GM12875 (cell line): Measurements from ENCODE around the gene HNRNPLL.

Experiments used
- H3K4me3 ChIP-seq: one replicate; pipeline ENCODE4 v1.5.1; 2011; ENCODE audit warnings: low read depth, low read length, control low read depth
- TF ChIP-seq, protein P1 (sequence below): IDR thresholded peaks from 2 replicates; pipeline ENCODE4 v1.5.1; 2011; ENCODE audit warnings: low read depth, mild to moderate bottlenecking, control low read depth, inconsistent platforms, low read length, moderate library complexity, borderline replicate concordance; ENCODE audit not compliant: insufficient read depth

HNRNPLL gene

GRCh38 chr2:38552259-38552658 lies 50.5 kb downstream of the HNRNPLL start:
- TF ChIP-seq, protein P1, sequence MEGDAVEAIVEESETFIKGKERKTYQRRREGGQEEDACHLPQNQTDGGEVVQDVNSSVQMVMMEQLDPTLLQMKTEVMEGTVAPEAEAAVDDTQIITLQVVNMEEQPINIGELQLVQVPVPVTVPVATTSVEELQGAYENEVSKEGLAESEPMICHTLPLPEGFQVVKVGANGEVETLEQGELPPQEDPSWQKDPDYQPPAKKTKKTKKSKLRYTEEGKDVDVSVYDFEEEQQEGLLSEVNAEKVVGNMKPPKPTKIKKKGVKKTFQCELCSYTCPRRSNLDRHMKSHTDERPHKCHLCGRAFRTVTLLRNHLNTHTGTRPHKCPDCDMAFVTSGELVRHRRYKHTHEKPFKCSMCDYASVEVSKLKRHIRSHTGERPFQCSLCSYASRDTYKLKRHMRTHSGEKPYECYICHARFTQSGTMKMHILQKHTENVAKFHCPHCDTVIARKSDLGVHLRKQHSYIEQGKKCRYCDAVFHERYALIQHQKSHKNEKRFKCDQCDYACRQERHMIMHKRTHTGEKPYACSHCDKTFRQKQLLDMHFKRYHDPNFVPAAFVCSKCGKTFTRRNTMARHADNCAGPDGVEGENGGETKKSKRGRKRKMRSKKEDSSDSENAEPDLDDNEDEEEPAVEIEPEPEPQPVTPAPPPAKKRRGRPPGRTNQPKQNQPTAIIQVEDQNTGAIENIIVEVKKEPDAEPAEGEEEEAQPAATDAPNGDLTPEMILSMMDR = no peak
- no peak overlapping the region for H3K4me3 ChIP-seq

DNA sequence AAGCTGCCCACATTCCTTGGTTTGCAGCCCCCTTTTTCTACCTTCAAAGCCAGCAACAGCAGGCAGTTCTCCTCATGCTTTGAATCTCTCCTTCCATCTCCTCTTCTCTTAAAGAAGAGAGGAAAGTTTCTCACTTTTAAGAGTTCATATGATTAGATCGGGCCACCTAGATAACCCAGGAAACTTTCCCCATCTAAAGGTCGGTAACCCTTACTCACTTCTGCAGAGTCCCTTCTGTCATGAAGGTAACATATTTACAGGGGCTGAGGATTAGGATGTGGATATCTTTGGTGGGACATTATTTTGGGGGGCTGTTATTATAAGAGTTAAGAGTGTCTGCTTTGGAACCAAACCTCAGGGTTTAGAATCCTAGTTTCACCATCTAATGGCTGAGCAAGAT lies 51.0 kb downstream of the HNRNPLL start:
- TF ChIP-seq, protein P1 = no peak
- H3K4me3 ChIP-seq = no peak overlapping the region

GRCh38 chr2:38551171-38551570 lies 51.6 kb downstream of the HNRNPLL start:
- no peak overlapping the region for H3K4me3 ChIP-seq
- TF ChIP-seq, protein P1 = no peak

- TF ChIP-seq, protein P1 = no peak
- H3K4me3 ChIP-seq = no peak overlapping the region
Observed at GRCh38 chr2:38549851-38550250, 52.9 kb downstream of the HNRNPLL start.

DNA sequence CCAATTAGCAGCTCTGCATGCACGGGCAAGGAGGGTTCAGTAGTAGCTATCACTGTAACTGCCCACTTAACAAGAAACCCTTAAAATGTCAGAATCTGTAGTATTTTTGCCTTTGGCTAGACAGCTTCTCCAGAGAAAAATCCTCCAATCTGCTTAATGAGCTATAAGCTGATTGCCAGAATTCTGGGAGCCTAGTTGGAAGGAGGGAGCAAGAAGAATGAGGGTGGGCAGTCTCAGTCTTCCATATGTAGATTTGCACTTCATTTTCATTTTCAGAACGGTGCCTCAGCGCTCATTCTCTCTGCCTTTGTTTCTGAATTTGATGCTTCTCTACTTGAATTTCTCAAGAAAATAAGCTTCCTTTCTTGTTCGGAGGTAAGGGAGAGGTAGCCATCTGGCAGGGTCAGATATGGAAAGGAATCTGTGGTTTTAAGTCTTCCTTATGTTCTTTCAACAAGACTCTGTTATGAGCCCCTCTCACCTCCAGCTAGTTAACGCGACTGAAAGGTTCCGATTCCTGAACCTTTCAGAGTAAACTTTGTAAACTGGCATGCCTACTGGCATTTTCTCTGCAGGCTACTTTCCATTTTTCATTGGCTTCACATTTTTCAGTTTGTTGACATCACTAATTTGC lies 53.5 kb downstream of the HNRNPLL start:
- H3K4me3 ChIP-seq = no peak overlapping the region
- TF ChIP-seq, protein P1 = no peak

GRCh38 chr2:38547791-38548190 lies 54.9 kb downstream of the HNRNPLL start:
- no peak overlapping the region for H3K4me3 ChIP-seq
- TF ChIP-seq, protein P1 = no peak

DNA sequence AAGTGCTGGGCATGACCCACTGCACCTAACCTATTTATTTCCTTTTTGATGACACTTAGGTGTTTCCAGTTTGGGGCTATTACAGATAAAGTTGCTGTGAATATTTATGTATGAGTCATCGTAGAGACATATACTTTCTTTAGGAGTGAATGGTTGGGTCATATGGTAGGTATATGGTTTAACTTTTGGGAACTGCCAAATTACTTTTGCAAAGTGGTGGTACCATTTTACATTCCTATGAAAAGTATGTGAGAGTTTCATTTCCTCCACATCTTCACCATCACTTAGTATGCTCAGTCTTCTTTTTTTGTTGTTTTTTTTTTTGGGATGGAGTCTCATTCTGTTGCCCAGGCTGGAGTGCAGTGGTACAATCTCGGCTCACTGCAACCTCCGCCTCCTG lies 56.1 kb downstream of the HNRNPLL start:
- TF ChIP-seq, protein P1 = no peak
- H3K4me3 ChIP-seq = no peak overlapping the region
